Stimulated activated CD8-positive, alpha-beta memory T cell treated with anti-CD3 and anti-CD28 coated beads, Interleukin-15, amount 100 ng/mL, for 4 hours (primary cell): ENCODE measurements around the gene AOC2.
A peak's percentile ranks its signal among the peaks of the same experiment; 100 is the strongest.
"Not testable (repeated sequence)": the region's sequence is repeated elsewhere in the genome, so short reads cannot be mapped to it uniquely, and the experiment has no call there.

ENCODE experiments used
- DNase-seq, 2 donors: peaks; one replicate each; pipeline ENCODE4 v3.0.0-alpha.2; 2020; ENCODE audit warnings: low read depth in 2 of 2

The AOC2 gene

DNA sequence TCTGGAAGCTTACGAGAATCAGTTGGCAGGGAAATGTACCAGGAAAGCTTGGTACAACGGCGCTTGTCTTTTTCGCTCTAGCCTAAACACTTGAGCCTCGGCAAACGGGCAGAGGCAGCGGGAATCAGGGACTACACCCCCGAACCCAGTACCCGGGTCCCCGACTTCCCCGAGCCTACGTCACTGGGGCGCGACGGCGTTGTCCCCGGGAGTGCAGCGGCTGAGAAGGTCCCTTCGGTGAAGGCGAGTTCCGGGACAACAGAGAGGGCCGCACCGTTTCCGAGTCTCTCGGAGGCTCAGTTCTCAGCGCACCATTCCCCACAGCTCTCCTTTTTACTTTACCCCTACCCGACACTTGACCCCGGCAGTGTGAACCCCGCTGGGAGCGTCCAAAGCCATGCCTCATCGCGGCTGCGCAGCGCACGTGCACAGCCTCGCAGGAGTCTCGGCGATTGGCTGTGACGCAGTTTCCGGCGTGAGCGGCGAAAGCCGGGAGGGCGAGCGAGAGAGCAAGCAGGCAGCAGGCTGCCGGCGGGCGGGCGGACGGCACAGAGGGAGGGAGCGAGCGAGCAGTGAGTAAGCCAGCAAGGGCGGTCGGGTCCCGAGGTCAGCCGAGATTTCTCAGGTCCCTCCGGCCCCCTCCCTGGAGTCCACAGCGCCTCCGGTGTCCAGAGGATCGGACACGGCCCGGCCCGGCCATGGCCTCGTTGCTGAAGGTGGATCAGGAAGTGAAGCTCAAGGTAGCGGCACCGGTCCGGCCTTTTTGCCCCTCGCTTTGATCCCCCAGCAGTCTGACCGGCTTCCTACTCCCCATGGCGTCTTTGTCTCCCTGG is 11.2 kb upstream of the AOC2 start, which contains the start of gene PSME3:
PSME3 (plus strand) TSS at position 464 of the 833 bp plus-strand sequence; CDS start at position 699, 235 bp downstream.
- DNase-seq: peak; percentile 83 to 84

DNA sequence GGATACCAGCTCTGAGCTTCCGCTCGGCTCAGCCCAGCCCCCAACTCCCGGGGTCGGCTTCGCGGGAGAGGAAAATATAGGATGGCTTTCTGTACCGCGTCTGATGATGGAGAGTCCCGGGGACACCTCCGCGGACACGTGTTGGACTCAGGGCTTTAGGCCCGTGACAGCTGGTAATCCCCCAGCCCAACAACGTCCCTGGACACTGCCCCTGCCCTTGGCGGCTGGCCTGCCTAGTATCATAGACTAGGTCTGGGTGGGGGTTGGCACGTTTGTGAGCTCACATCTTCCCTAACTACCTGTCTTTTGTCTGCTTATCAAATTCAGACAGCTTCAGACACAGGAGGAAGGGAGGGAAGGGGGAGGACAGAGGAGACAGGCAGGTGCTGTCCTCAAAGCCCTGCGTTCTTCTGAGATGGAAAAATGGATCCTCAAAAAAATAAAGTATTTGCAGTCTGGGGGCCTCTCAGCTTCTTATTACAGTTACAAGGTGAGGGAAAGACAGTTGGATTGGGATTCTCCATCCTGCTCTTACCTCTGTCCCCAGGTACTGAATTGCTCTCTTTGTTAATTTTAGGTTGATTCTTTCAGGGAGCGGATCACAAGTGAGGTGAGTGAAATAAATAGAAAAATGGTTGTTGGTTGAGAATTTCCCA is 10.5 kb upstream of the AOC2 start:
- DNase-seq: no peak

DNA sequence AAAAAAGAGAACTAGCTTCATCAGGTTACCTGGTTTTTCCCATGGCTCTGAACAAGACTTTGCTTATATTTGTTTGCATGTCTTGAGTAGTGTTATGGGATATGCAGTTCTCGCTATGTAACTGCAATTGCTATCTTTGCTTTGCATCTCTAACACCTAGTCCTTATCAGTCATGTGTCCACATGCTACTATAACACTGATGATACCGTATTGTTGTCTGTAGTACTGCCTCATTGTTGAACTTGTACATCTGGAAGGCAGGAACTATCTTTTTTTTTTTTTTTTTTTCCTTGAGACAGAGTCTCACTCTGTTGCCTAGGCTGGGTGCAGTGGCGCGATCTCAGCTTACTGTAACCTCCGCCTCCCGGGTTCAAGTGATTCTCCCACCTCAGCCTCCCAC is 8.6 kb upstream of the AOC2 start:
- no peak for DNase-seq

DNA sequence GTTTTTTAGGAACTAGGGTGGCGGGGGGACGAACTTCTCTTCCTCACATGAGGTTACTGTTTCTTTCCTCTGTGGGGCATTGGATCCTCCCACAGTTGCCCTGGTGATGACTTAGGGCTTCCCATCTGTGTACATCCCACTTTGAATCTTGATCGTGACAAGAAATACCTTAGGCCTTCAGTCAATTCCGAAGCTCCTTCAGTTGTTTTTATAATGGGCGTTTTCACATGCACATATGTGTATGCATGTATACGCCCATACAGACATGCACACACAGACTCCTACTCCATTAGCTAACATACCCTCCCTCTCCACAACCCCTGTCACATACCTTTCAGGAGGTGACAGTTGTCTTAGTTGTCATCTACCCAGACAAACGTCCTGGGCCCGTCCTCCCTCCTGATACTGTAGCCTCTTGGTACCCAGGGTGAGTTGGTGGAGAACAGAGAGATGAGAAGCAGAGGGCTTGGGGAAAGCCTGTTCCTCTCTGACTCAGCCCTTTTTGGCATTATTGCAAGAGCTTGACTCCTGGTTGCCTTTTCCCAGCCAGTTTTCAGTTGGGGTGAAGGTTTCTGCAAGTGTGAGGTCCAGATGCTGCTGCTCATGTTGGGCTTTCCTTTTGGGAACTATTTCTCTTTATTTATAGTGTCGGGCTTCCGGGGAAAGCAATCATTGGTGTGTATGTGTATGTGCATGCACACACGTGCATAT is 2.2 kb upstream of the AOC2 start:
- DNase-seq: no peak

DNA sequence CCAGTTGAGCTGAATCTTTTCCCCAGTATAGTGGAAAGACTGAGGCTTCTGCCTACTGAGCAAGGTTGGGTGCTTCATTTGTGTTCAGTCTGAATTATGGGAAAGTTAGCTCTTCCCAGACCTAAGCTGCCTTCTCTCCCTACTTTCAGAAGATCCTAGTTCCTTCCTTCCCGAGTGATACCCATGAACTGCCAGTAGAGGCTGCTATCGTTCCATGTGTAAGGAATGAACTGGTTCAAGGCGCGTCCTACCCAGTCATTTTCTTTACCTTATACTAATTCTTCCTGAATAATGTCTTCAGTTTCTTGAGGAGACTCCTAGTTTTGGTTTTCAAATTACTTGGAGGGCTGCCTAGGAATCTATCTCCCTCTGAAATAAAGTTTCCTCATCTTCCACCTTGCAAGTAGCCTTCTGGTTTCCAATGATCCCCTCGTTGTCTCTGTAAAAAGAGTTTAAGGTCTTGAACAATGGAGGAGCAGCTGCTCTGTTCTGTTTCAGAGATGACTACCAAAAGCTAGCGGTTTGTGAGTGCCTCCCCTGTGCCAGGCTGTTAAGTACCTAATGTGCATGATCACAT is 934 bp upstream of the AOC2 start:
- DNase-seq: no peak

DNA sequence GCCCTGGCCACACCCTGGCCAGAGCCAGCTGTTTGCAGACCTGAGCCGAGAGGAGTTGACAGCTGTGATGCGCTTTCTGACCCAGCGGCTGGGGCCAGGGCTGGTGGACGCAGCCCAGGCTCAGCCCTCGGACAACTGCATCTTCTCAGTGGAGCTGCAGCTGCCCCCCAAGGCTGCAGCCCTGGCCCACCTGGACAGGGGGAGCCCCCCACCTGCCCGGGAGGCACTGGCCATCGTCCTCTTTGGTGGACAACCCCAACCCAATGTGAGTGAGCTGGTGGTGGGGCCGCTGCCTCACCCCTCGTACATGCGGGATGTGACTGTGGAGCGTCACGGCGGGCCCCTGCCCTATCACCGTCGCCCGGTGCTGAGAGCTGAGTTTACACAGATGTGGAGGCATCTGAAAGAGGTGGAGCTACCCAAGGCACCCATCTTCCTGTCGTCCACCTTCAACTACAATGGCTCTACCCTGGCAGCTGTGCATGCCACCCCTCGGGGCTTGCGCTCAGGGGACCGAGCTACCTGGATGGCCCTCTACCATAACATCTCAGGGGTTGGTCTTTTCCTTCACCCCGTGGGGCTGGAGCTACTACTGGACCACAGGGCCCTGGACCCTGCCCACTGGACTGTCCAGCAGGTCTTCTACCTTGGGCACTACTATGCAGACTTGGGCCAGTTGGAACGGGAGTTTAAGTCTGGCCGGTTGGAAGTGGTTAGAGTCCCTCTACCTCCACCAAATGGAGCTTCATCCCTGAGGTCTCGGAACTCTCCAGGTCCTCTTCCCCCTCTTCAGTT is 578 bp downstream of the AOC2 start:
- no peak for DNase-seq

DNA sequence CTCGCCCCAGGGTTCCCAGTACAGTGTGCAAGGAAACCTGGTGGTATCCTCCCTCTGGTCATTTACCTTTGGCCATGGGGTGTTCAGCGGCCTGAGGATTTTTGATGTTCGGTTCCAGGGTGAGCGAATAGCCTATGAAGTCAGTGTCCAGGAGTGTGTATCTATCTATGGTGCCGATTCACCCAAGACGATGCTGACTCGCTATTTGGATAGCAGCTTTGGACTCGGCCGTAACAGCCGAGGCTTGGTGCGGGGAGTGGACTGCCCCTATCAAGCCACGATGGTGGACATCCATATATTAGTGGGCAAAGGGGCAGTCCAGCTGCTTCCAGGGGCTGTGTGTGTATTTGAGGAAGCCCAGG is 1.2 kb downstream of the AOC2 start:
- DNase-seq: no peak

DNA sequence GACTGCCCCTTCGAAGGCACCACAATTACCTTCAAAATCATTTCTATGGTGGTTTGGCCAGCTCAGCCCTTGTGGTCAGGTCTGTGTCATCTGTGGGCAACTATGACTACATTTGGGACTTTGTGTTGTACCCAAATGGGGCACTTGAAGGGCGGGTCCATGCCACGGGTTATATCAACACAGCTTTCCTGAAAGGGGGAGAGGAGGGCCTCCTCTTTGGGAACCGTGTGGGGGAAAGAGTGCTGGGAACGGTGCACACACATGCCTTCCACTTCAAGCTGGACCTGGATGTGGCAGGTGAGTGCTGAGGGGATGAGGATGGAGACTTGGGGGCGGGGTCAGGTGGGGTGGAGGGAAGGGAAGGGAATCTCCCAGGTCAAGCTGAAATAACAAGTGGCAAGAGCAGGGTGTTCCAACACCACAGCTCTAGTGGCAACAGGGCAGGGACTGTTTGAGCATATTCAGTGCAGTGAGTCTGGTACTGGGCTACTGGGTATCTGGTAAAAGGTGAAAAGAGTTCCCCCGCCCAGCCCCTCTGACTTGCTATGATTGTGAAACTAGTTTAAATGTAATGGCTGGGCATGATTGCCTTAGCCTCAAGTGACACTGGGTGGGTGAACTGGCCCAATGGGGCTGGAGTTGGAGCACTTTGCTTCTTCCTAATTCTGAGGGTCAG is 1.7 kb downstream of the AOC2 start:
- DNase-seq: no peak

DNA sequence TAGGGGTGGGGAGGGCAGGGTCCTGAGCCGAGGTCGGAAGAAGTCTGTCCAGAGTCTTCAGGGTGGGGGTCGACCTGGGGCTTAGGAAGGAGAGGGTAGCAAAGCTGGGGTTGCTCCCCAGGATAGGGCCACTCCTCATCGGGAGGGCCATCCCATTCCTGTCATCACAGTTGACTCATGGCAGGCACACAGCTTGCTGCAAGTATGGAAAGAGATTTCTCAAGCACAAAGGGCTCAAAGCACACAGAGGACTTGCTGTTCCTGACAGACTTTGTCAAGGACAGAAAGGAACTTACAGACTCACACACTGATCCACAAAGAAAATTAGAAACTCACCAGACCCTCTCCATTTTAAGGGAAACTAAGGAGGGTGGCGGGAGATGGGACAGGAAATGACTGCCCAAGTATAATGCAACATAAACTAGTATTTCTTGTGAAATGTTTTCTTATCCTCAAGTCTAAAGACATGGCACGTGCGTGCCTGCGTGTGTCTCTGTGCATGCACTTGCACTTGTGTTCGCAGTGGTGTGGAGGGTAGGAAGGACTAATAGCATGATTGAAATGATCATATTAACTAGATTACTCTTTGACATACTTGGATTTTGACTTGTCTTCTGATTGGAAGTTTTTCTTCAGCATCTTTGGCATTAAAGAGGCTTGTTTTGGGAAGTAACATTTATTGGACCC is 2.4 kb downstream of the AOC2 start:
- no peak for DNase-seq

DNA sequence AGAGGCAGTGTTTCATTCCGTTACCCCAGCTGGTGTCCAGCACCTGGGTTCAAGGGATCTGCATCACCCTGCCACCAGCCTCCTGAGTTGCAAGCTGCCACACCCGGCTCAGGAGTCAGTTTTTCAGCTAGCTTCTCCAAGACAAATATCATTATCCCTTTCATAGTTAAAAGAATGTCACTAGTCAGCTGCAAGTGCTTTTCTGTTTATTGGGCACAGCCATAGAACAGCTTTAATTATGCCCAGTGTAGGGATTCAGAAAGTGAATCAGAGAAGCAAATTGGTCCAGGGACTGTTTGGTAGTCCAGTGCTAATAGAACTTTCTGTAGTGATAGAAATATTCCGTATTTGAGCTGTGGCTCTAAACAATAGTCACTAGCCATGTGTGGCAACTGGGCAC is 3.7 kb downstream of the AOC2 start:
- no peak for DNase-seq

DNA sequence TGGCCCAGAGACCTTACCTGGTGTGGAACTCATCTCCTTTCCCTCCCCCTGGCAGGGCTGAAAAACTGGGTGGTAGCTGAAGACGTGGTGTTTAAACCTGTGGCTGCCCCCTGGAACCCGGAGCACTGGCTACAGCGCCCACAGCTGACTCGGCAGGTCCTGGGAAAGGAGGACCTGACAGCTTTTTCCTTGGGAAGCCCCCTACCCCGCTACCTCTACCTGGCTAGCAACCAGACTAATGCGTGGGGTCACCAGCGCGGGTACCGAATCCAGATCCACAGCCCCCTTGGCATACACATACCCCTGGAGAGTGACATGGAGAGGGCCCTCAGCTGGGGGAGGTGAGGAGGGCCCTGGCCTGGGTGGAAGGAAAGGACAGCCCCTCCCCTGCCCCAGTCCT is 4.7 kb downstream of the AOC2 start:
- no peak for DNase-seq

DNA sequence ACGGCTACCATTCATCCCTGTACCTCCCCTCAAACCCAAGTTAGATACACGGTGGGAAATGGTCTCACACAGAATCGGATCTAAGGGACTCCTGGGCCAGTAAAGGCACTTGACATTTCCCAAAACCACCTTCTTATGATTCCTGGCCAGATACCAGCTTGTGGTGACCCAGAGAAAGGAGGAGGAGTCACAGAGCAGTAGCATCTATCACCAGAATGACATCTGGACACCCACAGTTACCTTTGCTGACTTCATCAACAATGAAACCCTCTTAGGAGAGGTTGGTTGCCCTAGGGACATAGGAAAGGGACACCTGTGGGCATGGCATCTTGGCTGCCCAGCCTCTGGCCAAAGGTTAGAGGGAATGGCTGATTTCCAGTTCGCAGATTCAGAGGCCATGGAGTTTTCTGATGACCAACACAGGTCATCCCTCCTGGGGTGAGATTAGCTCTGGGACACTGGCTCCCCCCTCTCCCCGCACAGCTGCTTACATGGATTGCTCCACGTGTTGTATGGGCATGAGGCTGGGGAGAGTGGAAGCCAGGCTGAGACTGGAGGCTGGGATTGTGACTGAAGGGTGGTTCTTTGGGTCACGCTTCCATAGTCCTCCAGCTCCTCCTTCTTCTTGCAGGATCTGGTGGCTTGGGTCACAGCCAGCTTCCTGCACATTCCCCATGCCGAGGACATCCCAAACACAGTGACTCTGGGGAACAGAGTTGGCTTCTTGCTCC is 5.2 kb downstream of the AOC2 start:
- no peak for DNase-seq

DNA sequence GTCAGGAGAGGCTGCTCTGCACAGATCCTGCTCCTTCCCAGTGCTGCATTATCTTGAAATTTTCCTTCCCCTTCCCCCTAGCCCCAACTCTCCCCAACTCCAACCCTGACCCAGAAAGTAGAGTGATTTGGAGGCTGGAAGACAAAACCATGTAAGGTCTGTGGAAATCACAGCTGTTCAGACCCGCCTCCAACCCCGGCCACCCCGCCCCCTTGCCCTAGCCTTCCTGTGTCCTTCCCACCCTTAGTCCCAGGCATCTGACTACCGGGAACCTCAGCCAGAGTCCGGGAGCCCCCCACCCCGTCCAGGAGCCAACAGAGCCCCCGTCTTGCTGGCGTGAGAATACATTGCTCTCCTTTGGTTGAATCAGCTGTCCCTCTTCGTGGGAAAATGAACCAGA is 6.6 kb downstream of the AOC2 start, which contains the start of gene AOC3:
AOC3 (plus strand) TSS at position 246 of the 400 bp plus-strand sequence; CDS start at position 391, 145 bp downstream.
- no peak for DNase-seq

DNA sequence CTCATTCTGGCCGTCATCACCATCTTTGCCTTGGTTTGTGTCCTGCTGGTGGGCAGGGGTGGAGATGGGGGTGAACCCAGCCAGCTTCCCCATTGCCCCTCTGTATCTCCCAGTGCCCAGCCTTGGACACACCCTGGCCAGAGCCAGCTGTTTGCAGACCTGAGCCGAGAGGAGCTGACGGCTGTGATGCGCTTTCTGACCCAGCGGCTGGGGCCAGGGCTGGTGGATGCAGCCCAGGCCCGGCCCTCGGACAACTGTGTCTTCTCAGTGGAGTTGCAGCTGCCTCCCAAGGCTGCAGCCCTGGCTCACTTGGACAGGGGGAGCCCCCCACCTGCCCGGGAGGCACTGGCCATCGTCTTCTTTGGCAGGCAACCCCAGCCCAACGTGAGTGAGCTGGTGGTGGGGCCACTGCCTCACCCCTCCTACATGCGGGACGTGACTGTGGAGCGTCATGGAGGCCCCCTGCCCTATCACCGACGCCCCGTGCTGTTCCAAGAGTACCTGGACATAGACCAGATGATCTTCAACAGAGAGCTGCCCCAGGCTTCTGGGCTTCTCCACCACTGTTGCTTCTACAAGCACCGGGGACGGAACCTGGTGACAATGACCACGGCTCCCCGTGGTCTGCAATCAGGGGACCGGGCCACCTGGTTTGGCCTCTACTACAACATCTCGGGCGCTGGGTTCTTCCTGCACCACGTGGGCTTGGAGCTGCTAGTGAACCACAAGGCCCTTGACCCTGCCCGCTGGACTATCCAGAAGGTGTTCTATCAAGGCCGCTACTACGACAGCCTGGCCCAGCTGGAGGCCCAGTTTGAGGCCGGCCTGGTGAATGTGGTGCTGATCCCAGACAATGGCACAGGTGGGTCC is 7.2 kb downstream of the AOC2 start:
- DNase-seq: not testable (repeated sequence)

DNA sequence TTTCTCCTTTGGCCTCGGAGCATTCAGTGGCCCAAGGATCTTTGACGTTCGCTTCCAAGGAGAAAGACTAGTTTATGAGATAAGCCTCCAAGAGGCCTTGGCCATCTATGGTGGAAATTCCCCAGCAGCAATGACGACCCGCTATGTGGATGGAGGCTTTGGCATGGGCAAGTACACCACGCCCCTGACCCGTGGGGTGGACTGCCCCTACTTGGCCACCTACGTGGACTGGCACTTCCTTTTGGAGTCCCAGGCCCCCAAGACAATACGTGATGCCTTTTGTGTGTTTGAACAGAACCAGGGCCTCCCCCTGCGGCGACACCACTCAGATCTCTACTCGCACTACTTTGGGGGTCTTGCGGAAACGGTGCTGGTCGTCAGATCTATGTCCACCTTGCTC is 8.0 kb downstream of the AOC2 start:
- DNase-seq: no peak

DNA sequence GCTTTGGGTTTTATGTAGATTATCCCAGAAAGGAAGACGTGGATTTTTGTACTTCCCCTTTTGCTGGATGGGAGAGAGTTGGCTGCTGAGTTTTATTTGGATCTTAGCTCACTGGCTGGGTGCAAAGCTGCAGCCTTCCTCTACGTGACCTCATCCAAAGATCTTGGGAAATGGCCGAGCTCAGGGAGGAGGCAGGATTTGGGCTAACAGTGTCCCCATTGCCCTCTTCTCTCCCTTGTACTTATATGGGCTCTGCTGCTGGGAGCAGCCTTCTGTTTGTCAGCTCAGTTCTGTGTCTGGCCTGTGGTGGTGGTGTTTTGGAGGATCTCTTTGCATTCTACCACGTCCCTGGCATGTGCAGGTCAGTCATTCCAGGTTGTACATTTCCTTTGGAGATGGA is 8.6 kb downstream of the AOC2 start:
- no peak for DNase-seq

DNA sequence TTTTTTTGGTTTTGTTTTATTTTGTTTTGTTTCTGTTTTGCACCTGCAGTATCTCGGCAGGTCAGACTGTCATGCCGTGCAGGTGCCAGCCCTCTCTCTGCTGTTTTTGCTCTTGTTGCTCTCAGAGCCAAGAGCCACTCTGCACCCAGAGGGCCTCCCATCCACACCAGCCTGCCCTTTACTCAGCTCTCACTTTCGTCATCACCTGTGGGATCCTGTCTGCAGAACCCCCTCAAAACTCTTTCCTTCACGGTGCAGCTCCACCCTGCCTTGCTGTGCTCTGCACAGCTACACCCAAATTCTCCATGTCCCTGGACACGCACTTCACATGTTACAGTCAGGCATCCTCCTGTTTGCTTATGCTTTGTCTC is 9.2 kb downstream of the AOC2 start:
- no peak for DNase-seq

DNA sequence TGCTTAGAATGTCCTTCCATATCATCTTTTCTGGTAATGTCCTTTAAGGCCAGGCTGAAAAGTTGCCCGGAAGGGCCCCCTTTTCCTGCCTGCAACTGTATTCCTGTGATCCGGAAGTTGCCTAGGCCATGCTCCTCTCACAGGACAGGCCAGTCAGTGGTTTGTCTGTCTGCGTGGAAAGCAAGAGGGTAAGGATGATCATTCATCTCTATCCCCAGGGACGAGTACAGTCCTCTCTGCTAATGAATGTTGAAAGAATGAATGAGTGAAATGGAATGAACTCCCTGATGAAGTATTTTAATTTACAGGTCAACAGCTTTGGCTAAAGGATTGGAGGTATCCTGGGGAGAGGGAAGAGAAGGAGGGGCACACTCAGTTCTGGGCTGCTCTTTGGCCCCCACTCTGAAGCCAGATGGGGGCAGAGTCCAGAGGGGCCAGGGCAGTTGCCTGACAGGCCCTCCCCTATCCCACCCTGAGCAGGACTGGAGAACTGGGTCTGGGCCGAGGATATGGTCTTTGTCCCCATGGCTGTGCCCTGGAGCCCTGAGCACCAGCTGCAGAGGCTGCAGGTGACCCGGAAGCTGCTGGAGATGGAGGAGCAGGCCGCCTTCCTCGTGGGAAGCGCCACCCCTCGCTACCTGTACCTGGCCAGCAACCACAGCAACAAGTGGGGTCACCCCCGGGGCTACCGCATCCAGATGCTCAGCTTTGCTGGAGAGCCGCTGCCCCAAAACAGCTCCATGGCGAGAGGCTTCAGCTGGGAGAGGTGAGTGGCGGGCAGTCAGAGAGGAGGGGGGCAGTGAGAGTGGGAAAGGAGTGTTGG is 9.8 kb downstream of the AOC2 start:
- no peak for DNase-seq
